OCI-LY7 (cell line): ENCODE data around the gene OSCP1.

Source experiments
- CTCF ChIP-seq: fragments of 200-600 bp; sonication (generic); conservative IDR thresholded peaks from 2 replicates; pipeline ENCODE4 v1.5.1; 2014; ENCODE audit warnings: mild to moderate bottlenecking, antibody characterized with exemption, low read length, moderate library complexity, mixed read lengths
- EZH2phosphoT487 ChIP-seq: fragments of 200-600 bp; sonication (generic); IDR thresholded peaks from 2 replicates; pipeline ENCODE4 v1.6.1; 2018; ENCODE audit warnings: low read depth, borderline replicate concordance, mild to moderate bottlenecking, mixed run types, antibody characterized with exemption, low read length, moderate library complexity, mixed read lengths

- TF ChIP-seq CTCF (no peak), EZH2phosphoT487 (no peak)
Observed at GRCh38 chr1:36419140-36419539, 31.1 kb downstream of the OSCP1 start.
